GM19035 (cell line): ENCODE data around the gene NAXE.
"Not testable (repeated sequence)": the region's sequence is repeated elsewhere in the genome, so short reads cannot be mapped to it uniquely, and the experiment has no call there.

Experiments used
- ATAC-seq: cut with Tn5 transposase; IDR thresholded peaks from one replicate; pipeline ENCODE4 v1.9.1; 2021; ENCODE audit not compliant: unreplicated experiment

Gene NAXE

GRCh38 chr1:156592910-156593660 lies 1.5 kb downstream of the NAXE start:
- ATAC-seq, result no peak

GRCh38 chr1:156593661-156593989 lies 2.0 kb downstream of the NAXE start:
- ATAC-seq, result no peak

- ATAC-seq, result no peak
These were observed 2.6 kb downstream of the NAXE start for GRCh38 chr1:156594190-156594589.

DNA sequence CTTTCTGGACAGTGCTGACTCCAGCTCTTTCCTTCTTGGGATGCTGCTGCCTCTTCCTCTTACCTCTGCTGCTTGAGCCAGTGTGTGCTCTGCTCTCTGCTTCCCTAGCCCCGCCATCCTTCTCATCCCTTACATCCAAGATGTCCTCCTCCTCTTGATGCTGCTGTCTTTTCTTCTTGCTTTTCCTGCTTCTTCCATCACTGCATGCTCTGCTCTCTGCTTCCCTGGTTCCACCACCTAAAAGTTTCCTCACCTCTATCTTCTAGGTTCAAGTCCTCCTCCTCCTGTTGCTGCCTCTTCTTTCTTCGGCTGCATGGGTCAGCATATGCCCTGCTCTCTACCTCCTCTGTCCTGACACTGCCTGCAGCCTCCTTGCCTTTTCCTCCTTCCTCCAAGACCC lies 3.4 kb downstream of the NAXE start:
- ATAC-seq, result no peak

- no peak for ATAC-seq
These were observed 4.8 kb downstream of the NAXE start for GRCh38 chr1:156596426-156596825.

DNA sequence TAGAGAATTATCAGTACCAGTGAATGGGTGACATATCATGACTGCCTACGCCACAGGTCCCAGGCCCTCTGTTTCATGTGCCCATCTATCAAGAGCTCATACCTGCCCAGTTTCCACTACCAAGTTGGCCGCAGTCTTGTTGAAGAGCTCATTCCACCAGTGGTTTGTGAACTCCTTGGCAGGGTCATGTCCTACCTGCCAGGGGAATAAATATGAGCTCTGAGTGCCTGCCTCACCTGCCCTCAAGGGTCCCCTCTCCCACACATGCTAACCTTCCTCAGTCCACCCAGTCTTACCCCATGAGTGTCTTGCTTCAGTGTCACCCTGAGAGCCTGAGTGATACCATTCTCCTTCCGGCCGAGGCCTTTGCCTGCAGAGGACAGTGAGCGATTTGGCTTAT lies 6.5 kb downstream of the NAXE start:
- no peak for ATAC-seq

DNA sequence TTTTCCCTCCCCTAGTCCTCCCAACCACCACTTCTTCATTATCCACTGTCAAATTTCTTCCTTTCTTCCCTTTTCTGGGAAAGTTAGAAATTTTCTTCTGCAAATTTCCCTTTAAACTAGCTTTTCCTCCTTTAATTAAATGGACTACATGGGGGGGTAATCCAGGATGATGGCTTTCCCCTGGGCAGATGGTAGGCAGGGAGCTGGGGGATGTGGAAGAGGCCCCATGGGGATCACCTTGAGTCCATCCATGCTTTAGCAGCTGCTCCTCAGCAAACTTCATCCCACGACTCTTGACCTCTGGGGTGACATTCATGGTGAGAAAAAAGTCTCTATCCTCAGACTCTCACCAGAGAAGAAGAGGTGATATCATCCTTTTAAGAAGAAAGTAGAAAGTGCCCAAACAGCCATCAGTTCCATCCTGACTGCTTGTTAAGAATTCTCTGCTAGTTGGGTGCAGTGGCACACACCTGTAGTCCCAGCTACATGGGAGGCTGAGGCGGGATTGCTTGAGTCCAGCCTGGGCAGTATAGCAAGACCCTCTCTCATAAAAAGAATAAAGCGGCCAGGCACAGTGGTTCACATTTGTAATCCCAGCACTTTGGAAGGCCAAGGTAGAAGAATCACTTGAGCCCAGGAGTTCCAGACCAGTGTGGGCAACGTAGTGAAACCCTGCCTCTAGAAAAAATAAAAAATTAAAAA lies 7.3 kb downstream of the NAXE start:
- ATAC-seq, result no peak

DNA sequence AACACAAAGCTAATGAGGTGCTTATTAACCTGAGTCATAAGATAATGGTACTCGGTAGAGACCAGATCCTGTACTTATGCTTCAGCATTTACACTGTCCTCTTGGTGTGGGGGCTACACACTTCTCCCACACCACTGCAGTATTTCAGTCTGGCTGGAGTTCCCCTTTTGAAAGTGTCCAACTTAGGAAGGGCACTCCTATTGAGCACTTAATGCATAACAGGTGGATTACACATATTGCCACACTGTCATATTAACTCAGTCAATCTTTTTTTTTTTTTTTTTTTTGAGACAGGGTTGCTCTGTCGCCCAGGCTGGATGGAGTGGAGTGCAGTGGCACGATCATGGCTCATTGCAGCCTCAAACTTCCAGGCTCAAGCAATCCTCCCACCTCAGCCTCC lies 8.2 kb downstream of the NAXE start:
- ATAC-seq, result no peak

DNA sequence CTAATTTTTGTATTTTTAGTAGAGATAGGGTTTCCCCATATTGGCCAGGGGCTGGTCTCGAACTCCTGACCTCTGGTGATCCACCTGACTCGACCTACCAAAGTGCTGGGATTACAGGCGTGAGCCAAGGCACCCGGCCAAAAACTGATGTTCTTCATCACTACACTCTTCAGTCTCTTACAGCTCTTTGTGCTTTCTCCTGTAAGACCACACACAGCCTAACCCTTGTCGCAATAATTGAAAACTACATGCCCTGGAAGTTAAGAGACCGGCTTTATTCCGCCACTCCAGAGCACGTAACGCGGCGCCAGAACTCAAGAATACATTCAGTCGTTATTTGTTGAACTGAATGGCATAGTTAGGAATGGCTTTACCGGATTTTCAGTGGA lies 9.2 kb downstream of the NAXE start:
- peak; percentile 5 for ATAC-seq

GRCh38 chr1:156601122-156601830 lies 9.7 kb downstream of the NAXE start, which contains the start of gene GPATCH4:
GPATCH4 (minus strand) TSS chr1:156601479.
- peak; percentile 62 for ATAC-seq

GRCh38 chr1:156601892-156602291 lies 10.3 kb downstream of the NAXE start:
- ATAC-seq, result no peak

- ATAC-seq, result no peak
These were observed 11.0 kb downstream of the NAXE start for GRCh38 chr1:156602557-156602993.

- not testable (repeated sequence) for ATAC-seq
These were observed 15.8 kb downstream of the NAXE start for GRCh38 chr1:156607344-156607743.

- peak; percentile 62 for ATAC-seq
These were observed 16.6 kb downstream of the NAXE start for GRCh38 chr1:156608036-156608674.

DNA sequence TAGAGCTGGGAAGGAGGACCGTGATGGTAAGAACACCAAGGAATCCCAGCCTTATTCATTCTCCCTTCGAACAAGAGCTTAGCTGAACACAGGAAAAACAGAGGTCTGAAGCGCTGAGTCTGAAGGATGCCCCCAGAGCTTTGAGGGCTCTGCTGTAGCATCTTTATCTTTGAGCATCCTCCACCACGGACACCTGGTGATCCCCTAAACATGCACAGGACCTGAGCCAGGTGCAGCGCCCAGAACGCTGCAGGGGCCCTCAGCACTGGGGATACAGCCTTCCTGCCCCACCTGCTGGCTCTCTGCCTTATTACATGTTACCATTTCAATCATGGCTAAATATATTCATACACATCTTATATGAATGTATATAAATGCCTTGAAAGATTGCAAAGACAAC lies 17.4 kb downstream of the NAXE start:
- ATAC-seq, result no peak

GRCh38 chr1:156610072-156610471 lies 18.5 kb downstream of the NAXE start:
- ATAC-seq, result not testable (repeated sequence)

DNA sequence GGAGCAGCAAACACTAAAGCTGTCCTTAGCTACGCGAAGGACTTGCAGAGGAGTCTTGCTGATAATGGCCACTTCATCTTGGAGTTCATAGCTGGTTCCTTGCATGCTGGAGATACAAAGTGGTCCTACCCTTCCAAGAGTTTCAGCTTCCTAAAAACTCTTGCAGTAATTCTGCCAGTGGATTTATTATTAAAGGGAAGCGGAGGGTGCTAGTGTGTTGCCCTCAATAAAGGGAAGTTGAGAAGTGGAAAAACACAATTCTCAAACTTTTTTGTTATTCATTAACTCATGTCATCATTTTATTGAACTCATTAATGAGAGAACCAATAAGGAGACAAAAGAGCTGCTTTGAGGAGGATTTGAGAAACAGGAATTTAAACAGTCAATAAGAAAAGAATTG lies 21.1 kb downstream of the NAXE start:
- no peak for ATAC-seq

DNA sequence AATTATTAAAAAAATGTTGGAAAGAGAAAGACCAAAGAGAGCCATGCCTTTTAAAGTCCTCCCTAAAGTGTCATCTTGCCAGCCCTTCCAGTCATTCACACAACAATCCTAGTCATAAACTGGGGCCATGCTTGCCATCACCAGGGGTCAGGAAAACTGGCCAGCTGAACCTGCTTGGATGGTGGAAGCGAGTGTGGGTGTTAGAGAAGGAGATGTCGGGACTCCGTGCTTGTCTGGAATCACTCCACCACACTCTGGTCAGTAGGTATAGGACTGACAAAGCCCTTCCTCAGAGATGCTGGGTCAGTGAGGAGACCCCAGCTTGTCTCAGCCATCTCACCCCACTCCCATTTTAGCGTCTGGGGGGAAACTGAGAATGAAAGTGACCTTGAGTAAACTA lies 24.4 kb downstream of the NAXE start:
- ATAC-seq, result no peak

- no peak for ATAC-seq
These were observed 24.9 kb downstream of the NAXE start for GRCh38 chr1:156616463-156616862.

DNA sequence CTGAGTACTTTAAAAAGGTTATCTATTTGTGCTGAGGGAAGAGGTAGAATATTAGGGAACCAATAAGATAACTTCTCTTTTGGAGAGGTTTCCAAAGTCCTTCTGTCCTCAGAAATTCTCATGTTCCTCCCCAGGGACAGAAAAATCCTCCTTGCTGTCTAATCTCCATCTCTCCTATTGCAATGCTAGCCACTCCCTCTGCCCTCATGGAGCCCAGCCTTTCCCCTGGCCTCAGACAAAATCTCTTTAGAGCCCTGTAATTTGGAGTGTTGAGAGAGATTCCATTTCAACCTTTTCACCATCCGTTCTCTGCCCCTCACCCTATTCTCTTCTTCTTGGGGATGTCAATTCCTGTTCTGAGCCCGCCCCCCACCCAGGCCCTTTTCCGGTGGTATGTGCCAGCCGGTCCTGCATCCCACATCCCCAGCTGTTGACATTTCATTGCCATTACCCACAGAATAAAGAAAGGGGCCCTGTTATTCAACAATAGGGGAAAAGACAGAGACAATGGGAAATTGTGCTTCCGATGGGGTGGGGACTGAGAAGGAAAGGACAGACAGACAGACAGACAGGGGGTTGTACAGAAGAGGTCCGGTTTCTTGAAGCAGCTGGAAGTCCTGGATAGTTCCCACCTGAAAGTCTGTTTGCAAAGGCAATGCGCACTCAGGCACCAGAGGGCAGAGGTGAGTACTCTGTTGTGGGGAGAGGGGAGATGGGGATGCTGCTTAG lies 27.4 kb downstream of the NAXE start, which contains the start of gene HAPLN2:
HAPLN2 (plus strand) TSS at position 563 of the 729 bp plus-strand sequence. CDS start 4,076 bp downstream, outside the sequence.
- ATAC-seq, result no peak

DNA sequence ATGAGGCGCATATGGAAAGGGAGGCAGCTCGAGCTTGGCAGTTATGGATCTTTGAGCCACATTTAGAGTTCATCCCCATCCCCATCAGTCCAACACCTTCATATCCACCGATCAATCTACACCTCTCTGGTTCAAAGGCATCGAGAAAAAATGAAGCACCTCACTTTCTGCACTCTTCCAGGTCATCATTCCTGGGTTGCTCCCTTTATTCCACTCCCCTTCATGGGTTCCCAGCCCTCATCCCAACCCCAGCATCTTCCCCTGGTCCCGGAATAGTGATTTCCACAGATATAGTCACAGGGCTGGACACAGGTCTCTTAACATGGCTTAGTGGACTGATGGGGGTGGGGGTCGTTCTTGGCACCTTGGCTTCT lies 28.0 kb downstream of the NAXE start:
- no peak for ATAC-seq
